Muscle of leg (tissue), 11 donors: Measurements from ENCODE around the gene SLC6A6. TPM values are rescaled to one million over a fixed set of nuclear protein-coding genes. Genes with fewer than 3 reads are reported as not detected.
"Not testable (repeated sequence)": the region's sequence is repeated elsewhere in the genome, so short reads cannot be mapped to it uniquely, and the experiment has no call there.

Experiments
- DNase-seq: peaks from one replicate; pipeline ENCODE4 v3.0.0; 2013
- H3K27ac ChIP-seq: one replicate; pipeline ENCODE4 v1.5.1; 2013; ENCODE audit warnings: mild to moderate bottlenecking, low read length, control low read depth
- H3K27me3 ChIP-seq: one replicate; pipeline ENCODE4 v1.6.1; 2013; ENCODE audit warnings: low read length; ENCODE audit not compliant: control insufficient read depth, insufficient read depth
- H3K36me3 ChIP-seq: one replicate; pipeline ENCODE4 v1.6.1; 2013; ENCODE audit warnings: low read length; ENCODE audit not compliant: control insufficient read depth, insufficient read depth
- H3K4me1 ChIP-seq: one replicate; pipeline ENCODE4 v1.6.1; 2013; ENCODE audit warnings: low read length; ENCODE audit not compliant: control insufficient read depth, insufficient read depth
- H3K4me3 ChIP-seq: one replicate; pipeline ENCODE4 v1.5.1; 2013; ENCODE audit warnings: low read length, control low read depth
- H3K9me3 ChIP-seq: replicated peaks from 2 replicates; pipeline ENCODE4 v1.6.1; 2013; ENCODE audit warnings: low read depth, low read length; ENCODE audit not compliant: control insufficient read depth
- WGBS: methylation state at CpG from one replicate; pipeline ENCODE4 v1.1.5; 2013; ENCODE audit warnings: missing lambda C conversion rate; ENCODE audit not compliant: insufficient coverage; 5-methylcytosine and 5-hydroxymethylcytosine counted together
- polyA plus RNA-seq, 8 donors: library from polyadenylated mRNA; unstranded; fragments of 120-200 nt; gene quantifications; one replicate each; pipeline versions ENCODE4 v1.2.1 to v1.2.3, GENCODE V29; 2013; ENCODE audit warnings: inconsistent platforms in 1 of 8, low replicate concordance in 1 of 8; ENCODE audit not compliant: insufficient read length in 8 of 8, insufficient read depth in 1 of 8
- total RNA-seq: library from RNA; stranded (reverse); fragments of 120-200 nt; gene quantifications from one replicate; pipeline ENCODE4 v1.2.4, GENCODE V29; 2013

The SLC6A6 gene
- total and polyA plus RNA-seq, 9 donors: 2.6 to 4.7 (median 4.0) TPM

GRCh38 chr3:14510838-14511622 lies 108.6 kb downstream of the SLC6A6 start:
- Histone ChIP-seq H3K4me3 (no peak overlapping the region), H3K36me3 (peaks cover 8% of the 10 kb centered on the region), H3K9me3 (no peaks in the 10 kb centered on the region), H3K4me1 (peaks cover 14% of the 10 kb centered on the region), H3K27ac (no peak overlapping the region), H3K27me3 (no peaks in the 10 kb centered on the region)
- no peak for DNase-seq
- WGBS: 92% methylated on average over 12 of the region's 23 CpGs

- Histone ChIP-seq H3K27ac (no peak overlapping the region), H3K4me1 (peaks cover 14% of the 10 kb centered on the region), H3K9me3 (no peaks in the 10 kb centered on the region), H3K36me3 (peaks cover 8% of the 10 kb centered on the region), H3K27me3 (no peaks in the 10 kb centered on the region), H3K4me3 (no peak overlapping the region)
- DNase-seq: no peak
- 54% methylated on average over 7 of the region's 12 CpGs for whole genome bisulfite sequencing
These were observed 109.3 kb downstream of the SLC6A6 start for GRCh38 chr3:14511623-14512280.

- Histone ChIP-seq H3K36me3 (peaks cover 13% of the 10 kb centered on the region), H3K4me3 (no peak overlapping the region), H3K4me1 (peaks cover 14% of the 10 kb centered on the region), H3K27me3 (no peaks in the 10 kb centered on the region), H3K27ac (no peak overlapping the region), H3K9me3 (no peaks in the 10 kb centered on the region)
- DNase-seq: no peak
- 79% methylated on average over 19 of the region's 19 CpGs for WGBS
These were observed 110.0 kb downstream of the SLC6A6 start for GRCh38 chr3:14512281-14512941.

- Histone ChIP-seq H3K36me3 (peaks cover 18% of the 10 kb centered on the region), H3K4me1 (peaks cover 14% of the 10 kb centered on the region), H3K27me3 (no peaks in the 10 kb centered on the region), H3K4me3 (no peak overlapping the region), H3K27ac (no peak overlapping the region), H3K9me3 (no peaks in the 10 kb centered on the region)
- no peak for DNase-seq
- WGBS: 74% methylated on average over 8 of the region's 9 CpGs
These were observed 110.5 kb downstream of the SLC6A6 start for GRCh38 chr3:14512942-14513327.

- no peak overlapping the region for H3K27ac ChIP-seq
- H3K4me1 ChIP-seq: peaks cover 21% of the 10 kb centered on the region
- H3K27me3 ChIP-seq: no peaks in the 10 kb centered on the region
- DNase-seq: no peak
- no peak overlapping the region for H3K4me3 ChIP-seq
- WGBS: 79% methylated on average over 12 of the region's 18 CpGs
- H3K9me3 ChIP-seq: no peaks in the 10 kb centered on the region
- H3K36me3 ChIP-seq: peaks cover 23% of the 10 kb centered on the region
These were observed 111.3 kb downstream of the SLC6A6 start for GRCh38 chr3:14513566-14514322.

GRCh38 chr3:14514323-14514720 lies 111.9 kb downstream of the SLC6A6 start:
- H3K9me3 ChIP-seq: no peaks in the 10 kb centered on the region
- no peaks in the 10 kb centered on the region for H3K27me3 ChIP-seq
- 90% methylated on average over 15 of the region's 17 CpGs for WGBS
- peaks cover 24% of the 10 kb centered on the region for H3K36me3 ChIP-seq
- no peak for DNase-seq
- no peak overlapping the region for H3K4me3 ChIP-seq
- H3K4me1 ChIP-seq: peaks cover 20% of the 10 kb centered on the region
- H3K27ac ChIP-seq: no peak overlapping the region

- not testable (repeated sequence) for DNase-seq, H3K27me3 ChIP-seq, H3K9me3 ChIP-seq, H3K27ac ChIP-seq, H3K4me3 ChIP-seq
- WGBS: 100% methylated on average over 6 of the region's 11 CpGs
- peaks cover 23% of the 10 kb centered on the region for H3K4me1 ChIP-seq
- H3K36me3 ChIP-seq: peaks cover 30% of the 10 kb centered on the region
These were observed 113.1 kb downstream of the SLC6A6 start for GRCh38 chr3:14515526-14515925.

- Histone ChIP-seq H3K4me3 (no peak overlapping the region), H3K36me3 (peaks cover 30% of the 10 kb centered on the region), H3K9me3 (no peaks in the 10 kb centered on the region), H3K27me3 (no peaks in the 10 kb centered on the region), H3K4me1 (peaks cover 34% of the 10 kb centered on the region), H3K27ac (no peak overlapping the region)
- WGBS: 87% methylated on average over 6 of the region's 13 CpGs
- no peak for DNase-seq
These were observed 114.4 kb downstream of the SLC6A6 start for GRCh38 chr3:14516738-14517345.

GRCh38 chr3:14517601-14518431 lies 115.4 kb downstream of the SLC6A6 start:
- Histone ChIP-seq H3K4me3 (no peak overlapping the region), H3K9me3 (no peaks in the 10 kb centered on the region), H3K27me3 (no peaks in the 10 kb centered on the region), H3K4me1 (peaks cover 38% of the 10 kb centered on the region), H3K27ac (no peak overlapping the region), H3K36me3 (peaks cover 30% of the 10 kb centered on the region)
- WGBS: 63% methylated on average over 19 of the region's 22 CpGs
- no peak for DNase-seq
